NCI-H345 (cell line): ENCODE measurements around the gene FAM200C.
"Not testable (repeated sequence)": the region's sequence is repeated elsewhere in the genome, so short reads cannot be mapped to it uniquely, and the experiment has no call there.

Experiments used
- DNase-seq: peaks from one replicate; lab custom pipeline; 2025; lab: John Stamatoyannopoulos, UW

FAM200C gene

DNA sequence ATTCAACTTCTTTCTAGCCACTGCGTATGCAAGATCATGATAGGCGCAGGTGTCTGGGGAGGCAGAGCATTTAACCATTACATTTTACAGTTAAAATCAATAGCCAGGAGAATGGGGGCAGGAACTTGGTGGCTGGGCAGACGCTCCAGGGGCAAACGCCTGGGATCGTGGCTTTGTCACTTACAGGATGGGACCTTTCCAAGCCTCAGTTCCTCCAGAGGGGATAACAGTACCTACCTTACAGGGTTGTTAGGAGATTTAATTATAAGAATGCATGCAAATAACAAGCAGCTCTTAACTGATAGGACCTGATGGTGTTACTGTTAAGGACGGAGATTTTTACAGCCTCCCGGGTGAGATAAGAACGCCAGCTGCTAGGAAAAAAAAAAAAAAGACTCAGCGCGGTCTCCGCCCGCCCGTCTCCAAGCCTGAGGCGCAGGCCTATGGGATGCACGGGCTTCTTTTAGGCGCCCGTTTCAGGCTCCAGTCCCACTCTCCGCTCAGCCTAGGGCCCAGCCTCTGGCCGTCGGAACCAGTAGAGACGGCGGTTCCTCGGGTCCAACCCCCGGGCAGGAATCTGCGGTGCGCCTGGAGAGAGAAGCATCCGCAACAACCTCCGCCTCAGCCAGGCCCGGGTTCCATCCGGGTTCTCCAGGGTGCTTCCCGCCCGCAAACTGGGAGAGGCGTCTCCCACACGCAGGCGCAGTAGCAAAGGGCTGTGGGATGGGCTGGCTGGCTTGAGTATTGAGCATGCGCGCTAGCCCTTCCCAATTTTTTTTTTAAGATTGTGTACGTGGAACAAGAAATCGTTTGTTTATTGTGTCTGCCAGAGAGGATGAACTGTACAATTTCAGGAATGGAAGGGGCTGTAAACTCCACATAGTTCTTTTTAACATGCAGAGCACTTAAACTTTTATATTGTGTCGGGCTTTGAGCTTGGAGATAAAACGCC, at the start of gene FAM200C:
Gene FAM200C (minus strand): TSS at position 653 of the 952 bp plus-strand sequence. CDS start 4,564 bp downstream, outside the sequence.
- DNase-seq = peak; percentile 94

DNA sequence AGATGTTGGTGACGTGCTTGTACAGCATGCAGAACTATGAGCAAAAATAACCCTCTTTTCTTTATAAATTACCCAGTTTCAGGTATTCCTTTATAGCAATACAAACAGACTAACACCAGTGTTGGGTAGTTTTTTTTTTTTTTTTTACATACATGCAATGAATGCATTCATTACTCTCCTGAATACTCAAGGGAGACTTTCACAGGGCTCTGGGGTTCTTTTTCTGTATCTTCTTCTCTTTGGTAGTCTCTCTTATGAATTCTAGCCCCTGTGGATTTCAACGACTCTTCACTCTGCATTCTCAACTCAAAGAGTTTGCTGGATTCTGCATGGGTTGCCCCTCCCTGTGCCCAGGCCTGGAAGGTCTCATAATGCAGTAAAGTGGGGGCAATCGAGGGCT, 49.6 kb upstream of the FAM200C start:
- DNase-seq = no peak

DNA sequence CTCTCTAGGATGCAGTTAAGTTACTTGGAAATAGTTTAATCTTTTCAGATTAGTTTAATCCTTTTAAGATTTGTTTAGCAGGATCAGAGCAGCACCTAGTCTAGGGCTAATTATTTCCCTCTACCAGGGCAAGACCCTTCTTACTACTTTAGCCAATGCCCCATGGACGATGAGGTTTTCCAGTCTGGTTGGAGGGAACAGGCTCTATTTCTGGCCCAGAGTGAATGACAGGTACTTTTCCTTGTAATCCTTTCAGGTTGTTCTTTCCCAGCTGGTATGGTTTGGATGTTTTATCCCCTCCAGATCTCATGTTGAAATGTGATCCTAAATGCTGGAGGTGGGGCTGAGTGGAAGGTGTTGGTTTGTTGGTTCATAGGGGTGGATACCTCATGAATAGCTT, 49.0 kb upstream of the FAM200C start:
- no peak for DNase-seq

DNA sequence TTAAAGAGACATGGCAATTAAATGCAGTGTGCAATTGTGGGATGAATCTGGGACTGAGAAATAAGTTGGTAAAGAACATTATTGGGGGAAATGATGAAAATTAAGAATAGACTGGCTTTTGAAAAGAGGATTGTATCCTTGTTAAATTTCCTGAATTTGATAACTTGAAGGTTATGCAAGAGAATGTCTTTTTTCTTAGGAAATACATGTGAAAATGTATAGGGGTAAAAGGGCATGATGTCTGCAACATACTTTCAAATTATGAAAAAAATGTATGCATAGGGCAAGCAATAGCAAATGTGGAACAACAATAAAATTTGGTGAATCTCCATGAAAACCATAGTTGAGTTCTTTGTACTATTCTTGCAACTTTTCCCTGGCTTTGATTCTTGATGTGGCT, 45.9 kb upstream of the FAM200C start:
- DNase-seq = no peak

DNA sequence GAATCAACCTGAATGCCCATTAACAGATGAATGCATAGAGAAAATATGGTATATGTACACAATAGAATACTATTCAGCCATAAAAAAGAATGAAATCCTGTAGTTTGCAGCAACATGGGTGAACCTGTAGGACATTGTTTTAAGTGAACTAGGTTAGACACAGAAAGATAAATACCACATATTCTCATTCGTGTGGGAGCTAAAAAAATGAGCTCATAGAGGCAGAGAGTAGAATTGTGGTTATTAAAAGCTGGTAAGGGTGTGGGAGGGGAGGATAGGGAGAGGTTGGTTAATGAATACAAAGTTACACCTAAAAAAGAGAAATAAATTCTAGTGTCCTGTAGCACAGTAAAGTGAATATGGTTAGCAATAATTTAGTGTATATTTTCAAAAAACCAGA, 45.3 kb upstream of the FAM200C start:
- no peak for DNase-seq

DNA sequence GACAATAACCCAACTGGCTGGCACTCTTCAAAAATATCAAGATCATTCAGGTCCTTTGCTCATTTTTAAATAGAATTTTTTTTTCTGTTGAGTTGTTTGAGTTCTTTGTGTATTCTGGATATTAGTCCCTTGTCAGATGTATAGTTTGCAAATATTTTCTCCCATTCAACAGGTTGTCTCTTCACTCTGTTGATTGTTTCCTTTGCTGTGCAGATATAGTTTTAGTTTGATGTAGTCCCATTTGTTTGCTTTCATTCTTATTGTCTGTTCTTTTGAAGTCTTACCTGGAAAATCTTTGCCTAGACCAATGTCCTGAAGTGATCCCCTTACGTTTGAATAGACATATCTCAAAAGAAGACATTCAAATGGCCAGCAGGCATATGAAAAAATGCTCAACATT, 44.6 kb upstream of the FAM200C start:
- DNase-seq = no peak

GRCh38 chr5:160442824-160443431, 43.1 kb upstream of the FAM200C start:
- no peak for DNase-seq

DNA sequence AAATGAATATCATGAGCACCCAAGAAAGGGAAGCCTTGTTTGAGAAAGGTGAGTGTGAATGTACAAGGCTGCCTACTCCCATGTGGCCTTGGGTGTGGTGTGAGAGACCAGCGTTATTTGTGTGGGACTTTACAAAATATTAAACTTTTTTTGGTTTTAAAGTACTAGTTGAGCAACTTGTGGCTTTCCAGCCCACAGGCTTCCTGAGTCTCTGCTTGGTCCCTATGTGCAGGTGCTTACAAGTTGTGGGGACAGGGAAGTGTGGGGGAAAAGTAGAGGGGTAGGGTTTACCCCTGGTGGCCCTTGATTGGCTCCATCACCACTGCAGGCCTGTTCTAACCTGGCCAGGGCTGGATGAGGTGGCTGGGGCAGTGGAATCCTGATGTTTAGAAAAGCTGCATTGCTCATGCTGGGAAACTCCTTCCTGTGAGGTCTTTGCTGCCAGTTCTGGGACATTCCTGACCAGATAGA, 41.5 kb upstream of the FAM200C start:
- DNase-seq = no peak

GRCh38 chr5:160439205-160439600, 39.3 kb upstream of the FAM200C start:
- DNase-seq = peak; percentile 84

DNA sequence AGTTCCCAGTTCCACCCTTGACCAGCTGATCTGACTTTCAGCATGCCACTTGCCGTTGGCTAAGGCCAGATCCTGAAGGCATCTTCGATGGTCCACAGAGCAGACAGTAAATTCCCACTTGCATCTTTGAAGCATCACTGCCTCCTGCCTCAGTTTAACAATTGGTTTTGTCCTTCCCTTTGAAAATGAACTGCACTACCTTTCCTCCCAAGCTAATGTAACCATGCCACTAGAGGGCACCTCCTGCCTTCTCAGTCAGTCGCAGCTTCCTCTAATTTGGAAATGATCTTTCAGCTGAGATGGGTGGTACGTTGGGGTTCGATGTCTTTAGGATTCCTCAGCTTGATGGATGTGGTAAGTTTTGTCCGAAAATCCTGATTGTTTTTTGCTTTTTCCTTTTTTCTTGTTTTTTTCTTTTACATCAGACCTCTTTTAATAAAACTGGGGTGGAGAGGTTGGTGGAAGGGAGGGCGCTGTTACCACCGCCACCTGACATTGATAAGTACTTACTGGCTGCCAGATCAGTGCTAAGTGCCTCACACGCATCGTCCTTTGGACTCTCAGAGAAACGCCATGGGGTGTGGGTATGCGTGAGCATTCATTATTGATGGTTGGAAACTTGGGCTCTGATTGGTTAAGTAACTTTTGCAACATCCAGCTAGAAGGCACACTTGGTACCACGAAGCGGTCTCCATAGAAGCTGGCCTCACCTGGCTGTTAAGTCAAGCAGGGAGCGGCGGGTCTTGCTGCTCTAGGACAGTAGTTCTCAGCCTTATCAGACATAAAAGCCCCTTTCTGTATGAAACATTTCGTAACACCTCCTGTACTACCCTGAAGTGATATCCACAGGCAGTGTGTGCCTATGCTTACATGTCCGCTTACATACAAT, 38.7 kb upstream of the FAM200C start:
- peak; percentile 81 for DNase-seq

DNA sequence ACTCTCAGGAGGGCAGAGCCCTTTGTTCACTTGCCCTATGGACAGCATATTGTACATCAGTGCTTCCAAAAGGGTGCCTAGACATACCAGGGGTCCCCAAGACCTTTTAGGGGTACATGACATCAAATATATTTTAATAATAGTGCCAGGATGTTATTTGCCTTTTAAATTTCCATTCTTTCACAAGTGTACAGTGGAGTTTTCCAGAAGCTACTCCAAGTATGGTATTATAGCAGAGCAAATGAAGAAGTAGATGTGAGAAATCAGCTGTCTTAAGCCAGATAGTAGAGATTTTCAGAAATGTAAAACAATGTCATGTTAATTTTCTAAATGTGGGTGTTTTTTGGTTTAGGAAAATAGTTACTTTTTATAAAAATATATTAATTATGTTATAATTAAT, 37.4 kb upstream of the FAM200C start:
- DNase-seq = no peak

DNA sequence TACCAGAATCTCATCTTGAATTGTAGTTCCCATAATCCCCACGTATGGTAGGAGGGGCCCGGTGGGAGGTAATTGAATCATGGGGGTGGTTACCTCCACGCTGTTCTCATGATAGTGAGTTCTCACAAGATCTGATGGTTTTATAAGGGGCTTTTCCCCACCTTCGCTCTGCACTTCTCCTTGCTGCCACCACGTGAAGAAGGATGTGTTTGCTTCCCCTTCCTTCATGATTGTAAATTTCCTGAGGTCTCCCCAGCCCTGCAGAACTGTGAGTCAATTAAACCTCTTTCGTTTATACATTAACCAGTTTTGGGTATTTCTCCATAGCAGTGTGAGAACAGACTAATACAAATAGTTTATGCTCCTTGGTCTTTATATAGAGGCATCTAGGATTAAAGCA, 36.8 kb upstream of the FAM200C start:
- DNase-seq = not testable (repeated sequence)

GRCh38 chr5:160436017-160436416, 36.2 kb upstream of the FAM200C start:
- no peak for DNase-seq

- no peak for DNase-seq
Observed at GRCh38 chr5:160435532-160435931, 35.7 kb upstream of the FAM200C start.

GRCh38 chr5:160434022-160434531, 34.2 kb upstream of the FAM200C start:
- DNase-seq = peak; percentile 84

GRCh38 chr5:160432787-160433186, 32.9 kb upstream of the FAM200C start:
- no peak for DNase-seq

- no peak for DNase-seq
Observed at GRCh38 chr5:160432196-160432595, 32.3 kb upstream of the FAM200C start.

GRCh38 chr5:160427607-160428006, 27.8 kb upstream of the FAM200C start:
- no peak for DNase-seq

DNA sequence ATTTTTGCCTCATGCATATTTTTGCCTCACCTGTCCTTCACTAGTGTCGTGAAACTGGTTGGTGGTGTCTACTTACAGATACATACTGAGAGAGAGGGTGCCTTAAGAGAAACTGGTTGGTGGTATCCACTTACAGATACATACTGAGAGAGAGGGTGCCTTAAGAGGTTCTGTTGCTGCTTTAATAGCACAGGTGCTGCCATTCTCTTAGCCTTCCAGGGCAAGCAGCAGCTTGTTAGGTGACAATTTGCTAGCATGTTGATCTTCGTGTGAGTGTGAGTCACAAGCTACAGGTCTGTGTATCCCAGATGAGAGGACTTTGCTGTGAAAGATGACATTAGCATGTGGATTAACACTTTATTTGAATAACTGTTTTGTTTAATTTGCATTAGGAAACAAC, 23.2 kb upstream of the FAM200C start:
- peak; percentile 80 for DNase-seq

DNA sequence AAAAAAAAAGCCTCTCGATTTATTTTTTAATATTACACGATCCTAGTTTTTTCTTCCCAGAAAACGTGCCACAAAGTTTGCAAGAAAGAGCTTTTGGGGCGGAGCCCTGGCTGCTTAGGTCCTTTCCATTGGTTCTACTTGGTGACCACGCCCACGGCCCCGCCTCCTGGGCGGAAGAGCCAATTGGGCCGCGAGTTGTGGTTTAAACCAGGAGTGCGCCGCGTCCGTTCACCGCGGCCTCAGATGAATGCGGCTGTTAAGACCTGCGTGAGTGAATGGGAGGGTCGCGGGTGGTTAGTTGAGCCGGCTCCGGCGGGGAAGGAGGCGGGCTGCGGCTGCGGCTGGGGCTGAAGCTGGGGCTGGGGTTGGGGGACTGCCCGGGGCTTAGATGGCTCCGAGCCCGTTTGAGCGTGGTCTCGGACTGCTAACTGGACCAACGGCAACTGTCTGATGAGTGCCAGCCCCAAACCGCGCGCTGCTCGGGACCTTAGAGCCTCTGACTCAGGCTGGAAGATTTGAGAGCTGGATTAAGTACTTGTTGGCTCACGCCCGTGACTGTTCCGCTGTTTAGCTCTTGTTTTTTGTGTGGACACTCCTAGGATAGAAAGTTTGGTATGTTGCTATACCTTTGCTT, 21.9 kb upstream of the FAM200C start, which contains the start of gene PTTG1:
Gene PTTG1 (plus strand): TSS at position 231 of the 634 bp plus-strand sequence. CDS start 458 bp downstream, outside the sequence.
- peak; percentile 98 for DNase-seq

- no peak for DNase-seq
Observed at GRCh38 chr5:160420331-160420610, 20.4 kb upstream of the FAM200C start.
